K562 (cell line): ENCODE results near the gene EGFL6. TPM values are rescaled to one million over a fixed set of nuclear protein-coding genes. Genes with fewer than 3 reads are reported as not detected.

ENCODE experiments used
- ATAC-seq: fragments of 200-7000 bp; cut with Tn5 transposase; 3 replicates; pipeline ENCODE4 v1.9.1; 2020; ENCODE audit warnings: moderate library complexity
- BruUV-seq: library from RNA; stranded (reverse); fragments of 400-500 nt; replicated peaks from 2 replicates; lab custom pipeline; 2021; lab: Mats Ljungman, UMichigan
- CTCF ChIA-PET: fragments of 300-600 bp; formaldehyde crosslinking; extraction: SDS; loops from one replicate; lab custom pipeline; 2021; ENCODE audit warnings: low intra/inter-chr PET ratio; lab: Yijun Ruan, JAX
- POLR2A ChIA-PET: fragments of 300-600, 350-650 bp; sonication (Branson Sonifier 250); formaldehyde crosslinking; extraction: SDS; loops from one replicate; lab custom pipeline; 2021; ENCODE audit warnings: antibody characterized with exemption, inconsistent platforms; lab: Yijun Ruan, JAX
- DNase-seq, 4 experiments: peaks; one replicate each; pipeline versions ENCODE4 v3.0.0 to v3.0.0-alpha.2; 2011 to 2018; ENCODE audit warnings: low spot score in 3 of 4, mixed read lengths in 3 of 4; ENCODE audit errors: extremely low read depth in 1 of 4
- FAIRE-seq: peaks from 2 replicates; lab custom pipeline; 2011; peaks lifted over from hg19 to GRCh38; lab: Jason Lieb, UNC
- H2AFZ ChIP-seq: 2 replicates; pipeline ENCODE4 v1.6.0; 2011; ENCODE audit warnings: low read depth, low read length, control low read depth, inconsistent platforms
- H3K27ac ChIP-seq: fragments of 200-600 bp; 3 replicates; pipeline ENCODE4 v1.8.0; 2011; ENCODE audit warnings: low read depth, mild to moderate bottlenecking, control low read depth, inconsistent platforms, low read length, moderate library complexity, mixed read lengths; ENCODE audit errors: extremely low read depth
- H3K27me3 ChIP-seq, 2 experiments: fragments of 300-600 bp in 1 of 2; 2 replicates in 1 of 2; 3 replicates in 1 of 2; pipeline versions ENCODE4 v1.6.0 to v1.8.0; 2011; ENCODE audit warnings: inconsistent platforms in 2 of 2, low read length in 2 of 2, mild to moderate bottlenecking in 1 of 2, mixed read lengths in 1 of 2, moderate library complexity in 1 of 2; ENCODE audit not compliant: control insufficient read depth in 2 of 2, insufficient read depth in 2 of 2
- H3K36me3 ChIP-seq: fragments of 300-600 bp; 3 replicates; pipeline ENCODE4 v1.8.0; 2011; ENCODE audit warnings: mild to moderate bottlenecking, low read length, inconsistent platforms; ENCODE audit not compliant: control insufficient read depth, insufficient read depth
- H3K4me1 ChIP-seq, 2 experiments: fragments of 200-600 bp in 1 of 2; replicated peaks in 1 of 2; 2 replicates in 1 of 2; 3 replicates in 1 of 2; pipeline versions ENCODE4 v1.5.1 to v1.8.0; 2011; ENCODE audit warnings: inconsistent platforms in 2 of 2, low read length in 2 of 2, mild to moderate bottlenecking in 1 of 2, mixed read lengths in 1 of 2, moderate library complexity in 1 of 2; ENCODE audit not compliant: control insufficient read depth in 2 of 2, insufficient read depth in 2 of 2
- H3K4me2 ChIP-seq: 2 replicates; pipeline ENCODE4 v1.6.1; 2011; ENCODE audit warnings: low read length, control low read depth, inconsistent platforms, mixed read lengths; ENCODE audit not compliant: insufficient read depth
- H3K4me3 ChIP-seq: fragments of 200-600 bp; sonication (generic), shearing (Covaris generic); 2 replicates; pipeline ENCODE4 v1.5.1; 2016; ENCODE audit warnings: control low read depth, inconsistent platforms
- H3K79me2 ChIP-seq: fragments of 200-600 bp; 3 replicates; pipeline ENCODE4 v1.8.0; 2011; ENCODE audit warnings: low read length, inconsistent platforms; ENCODE audit not compliant: control insufficient read depth, insufficient read depth
- H3K9ac ChIP-seq, 2 experiments: 2 replicates each; pipeline versions ENCODE4 v1.6.0 to v1.6.1; 2011; ENCODE audit warnings: low read depth in 2 of 2, low read length in 2 of 2, control low read depth in 1 of 2, inconsistent platforms in 1 of 2, mild to moderate bottlenecking in 1 of 2, mixed read lengths in 1 of 2; ENCODE audit not compliant: insufficient read depth in 1 of 2
- H3K9me1 ChIP-seq: one replicate; pipeline ENCODE4 v1.6.0; 2011; ENCODE audit warnings: inconsistent platforms, mild to moderate bottlenecking, low read length, moderate library complexity; ENCODE audit not compliant: control insufficient read depth, insufficient read depth
- H3K9me3 ChIP-seq: replicated peaks from 2 replicates; pipeline ENCODE4 v1.5.1; 2011; ENCODE audit warnings: low read depth, low read length, inconsistent platforms; ENCODE audit not compliant: control insufficient read depth, insufficient read depth
- H4K20me1 ChIP-seq: replicated peaks from 2 replicates; pipeline ENCODE4 v1.6.1; 2011; ENCODE audit warnings: low read length, inconsistent platforms, mixed read lengths; ENCODE audit not compliant: control insufficient read depth, insufficient read depth
- WGBS: fragments of 100-300 bp; shearing (Covaris generic); methylation state at CpG from one replicate; pipeline ENCODE4 v1.1.6; 2016; ENCODE audit warnings: low coverage, mixed read lengths; ENCODE audit not compliant: insufficient coverage; ENCODE audit errors: missing lambda C conversion rate; 5-methylcytosine and 5-hydroxymethylcytosine counted together
- in situ Hi-C: fragments of 300-500 bp; cut with MboI; formaldehyde crosslinking; loops from 4 replicates; pipeline ENCODE4 v1.15.0; 2018; ENCODE audit warnings: inconsistent platforms, mixed read lengths
- intact Hi-C: fragments of 100-400 bp; cut with micrococcal nuclease; formaldehyde crosslinking; loops from 2 replicates; pipeline ENCODE4 v1.14.2; 2022
- polyA plus RNA-seq, 8 experiments: library from polyadenylated mRNA; depleted of rRNA in 4 of 8; stranded (reverse) in 5 of 8; unstranded in 3 of 8; fragments of >200 nt; fragmentation: Nextera tagmentation in 2 of 8; fragmentation: Illumina TruSeq in 1 of 8; extraction: Ambion mirVana in 2 of 8; extraction: Trizol in 1 of 8; gene quantifications; 2 replicates each; pipeline versions ENCODE4 v1.2.1 to v1.2.3, GENCODE V29; 2011 to 2014; ENCODE audit warnings: inconsistent platforms in 1 of 8, missing spikeins in 1 of 8
- total RNA-seq, 7 experiments: library from RNA; depleted of rRNA in 6 of 7; stranded (reverse); fragments of >200 nt in 6 of 7; fragmentation: Illumina TruSeq in 2 of 7; extraction: Trizol in 2 of 7; gene quantifications; 2 replicates each; pipeline versions ENCODE4 v1.2.1 to v1.2.3, GENCODE V29; 2011 to 2021; ENCODE audit warnings: low replicate concordance in 1 of 7
- TF ChIP-seq, protein P1 (sequence below): fragments of 250-450 bp; sonication (Bioruptor Pico); IDR thresholded peaks from 2 replicates; pipeline ENCODE4 v1.6.1; 2021; ENCODE audit warnings: mild to moderate bottlenecking
- TF ChIP-seq, protein P2 (sequence below): fragments of 450-650 bp; IDR thresholded peaks from 2 replicates; pipeline ENCODE4 v1.6.1; 2018; ENCODE audit not compliant: partially characterized antibody

Gene EGFL6
- total and polyA plus RNA-seq, 9 of the 15 experiments (the other 6 are each of a cell fraction or from before 2014, with no cell fraction given): 0.01 TPM; not detected in 8

DNA sequence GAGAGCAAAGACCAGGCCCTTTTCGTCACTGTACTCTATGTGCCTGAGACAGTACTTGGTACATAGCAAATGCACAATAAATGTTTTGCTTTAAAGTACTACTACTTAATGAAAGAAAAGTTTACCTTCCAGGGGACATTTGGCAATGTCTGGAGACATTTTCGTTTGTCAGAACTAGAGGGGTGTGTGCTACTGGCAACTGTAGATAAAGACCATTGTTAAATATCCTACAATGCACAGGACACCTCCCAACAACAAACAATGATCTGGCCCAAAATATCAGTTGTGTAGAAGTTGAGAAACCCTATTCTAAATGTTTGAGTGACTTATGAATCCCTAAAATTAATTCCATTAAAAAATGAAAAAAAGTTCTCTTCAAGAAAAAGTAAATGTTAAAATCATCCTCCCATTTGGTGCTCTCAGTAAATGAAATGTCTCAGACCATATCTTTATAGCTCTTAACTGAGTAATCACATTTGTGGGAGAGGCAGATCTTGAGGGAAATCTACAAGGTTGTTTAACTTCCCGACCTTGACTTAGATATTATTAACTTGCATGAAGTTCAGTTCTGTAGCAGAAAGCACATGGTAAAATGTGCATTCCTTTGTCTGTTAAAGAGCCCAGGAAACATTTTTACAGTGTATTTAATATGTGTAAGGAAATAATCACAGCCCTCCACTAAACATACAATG is 18.5 kb downstream of the EGFL6 start:
- H3K4me2 ChIP-seq: no peak overlapping the region
- no peak overlapping the region for H3K9ac ChIP-seq
- ChIA-PET CTCF (interaction anchor here (0.6 kb wide), 1 partner anchor 409 kb away, joined by 3 read pairs; no protein-coding TSS in a partner anchor), POLR2A (no interaction called here)
- WGBS: 2% methylated on average over 3 of the region's 3 CpGs
- no peaks in the 10 kb centered on the region for H3K9me1 ChIP-seq
- FAIRE-seq (no peak), ATAC-seq (no peak)
- H3K4me1 ChIP-seq: no peaks in the 10 kb centered on the region; a peak in 1 of 5 replicates
- intact Hi-C loops: no loop called here
- no TSS peak for BruUV-seq
- no peaks in the 10 kb centered on the region for H3K79me2 ChIP-seq
- no peak overlapping the region for H2AFZ ChIP-seq
- in situ Hi-C loops: no loop called here
- H3K27ac ChIP-seq: no peak overlapping the region
- no peaks in the 10 kb centered on the region for H3K27me3 ChIP-seq
- H3K9me3 ChIP-seq: no peaks in the 10 kb centered on the region
- no peaks in the 10 kb centered on the region for H4K20me1 ChIP-seq
- TF ChIP-seq, protein P1, sequence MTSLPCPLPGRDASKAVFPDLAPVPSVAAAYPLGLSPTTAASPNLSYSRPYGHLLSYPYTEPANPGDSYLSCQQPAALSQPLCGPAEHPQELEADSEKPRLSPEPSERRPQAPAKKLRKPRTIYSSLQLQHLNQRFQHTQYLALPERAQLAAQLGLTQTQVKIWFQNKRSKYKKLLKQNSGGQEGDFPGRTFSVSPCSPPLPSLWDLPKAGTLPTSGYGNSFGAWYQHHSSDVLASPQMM (CRISPR knock-in tag): no peak
- TF ChIP-seq, protein P2, sequence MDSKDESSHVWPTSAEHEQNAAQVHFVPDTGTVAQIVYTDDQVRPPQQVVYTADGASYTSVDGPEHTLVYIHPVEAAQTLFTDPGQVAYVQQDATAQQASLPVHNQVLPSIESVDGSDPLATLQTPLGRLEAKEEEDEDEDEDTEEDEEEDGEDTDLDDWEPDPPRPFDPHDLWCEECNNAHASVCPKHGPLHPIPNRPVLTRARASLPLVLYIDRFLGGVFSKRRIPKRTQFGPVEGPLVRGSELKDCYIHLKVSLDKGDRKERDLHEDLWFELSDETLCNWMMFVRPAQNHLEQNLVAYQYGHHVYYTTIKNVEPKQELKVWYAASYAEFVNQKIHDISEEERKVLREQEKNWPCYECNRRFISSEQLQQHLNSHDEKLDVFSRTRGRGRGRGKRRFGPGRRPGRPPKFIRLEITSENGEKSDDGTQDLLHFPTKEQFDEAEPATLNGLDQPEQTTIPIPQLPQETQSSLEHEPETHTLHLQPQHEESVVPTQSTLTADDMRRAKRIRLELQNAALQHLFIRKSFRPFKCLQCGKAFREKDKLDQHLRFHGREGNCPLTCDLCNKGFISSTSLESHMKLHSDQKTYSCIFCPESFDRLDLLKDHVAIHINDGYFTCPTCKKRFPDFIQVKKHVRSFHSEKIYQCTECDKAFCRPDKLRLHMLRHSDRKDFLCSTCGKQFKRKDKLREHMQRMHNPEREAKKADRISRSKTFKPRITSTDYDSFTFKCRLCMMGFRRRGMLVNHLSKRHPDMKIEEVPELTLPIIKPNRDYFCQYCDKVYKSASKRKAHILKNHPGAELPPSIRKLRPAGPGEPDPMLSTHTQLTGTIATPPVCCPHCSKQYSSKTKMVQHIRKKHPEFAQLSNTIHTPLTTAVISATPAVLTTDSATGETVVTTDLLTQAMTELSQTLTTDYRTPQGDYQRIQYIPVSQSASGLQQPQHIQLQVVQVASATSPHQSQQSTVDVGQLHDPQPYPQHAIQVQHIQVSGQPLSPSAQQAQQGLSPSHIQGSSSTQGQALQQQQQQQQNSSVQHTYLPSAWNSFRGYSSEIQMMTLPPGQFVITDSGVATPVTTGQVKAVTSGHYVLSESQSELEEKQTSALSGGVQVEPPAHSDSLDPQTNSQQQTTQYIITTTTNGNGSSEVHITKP: peak; percentile 84
- TF ChIP-seq, all 486 proteins: peak for 1
- H3K36me3 ChIP-seq: no peaks in the 10 kb centered on the region
- DNase-seq: no peak
- H3K4me3 ChIP-seq: no peak overlapping the region
